Lower leg skin (tissue), 3 donors: ENCODE measurements around the gene MSH4.

Source experiments
- CTCF ChIP-seq, 3 donors: fragments of 450-650 bp; IDR thresholded peaks; one replicate each; pipeline ENCODE4 v1.5.1; 2016; ENCODE audit warnings: antibody characterized with exemption in 3 of 3, mild to moderate bottlenecking in 3 of 3, moderate library complexity in 2 of 3
- POLR2A ChIP-seq, 2 donors: fragments of 450-650 bp; IDR thresholded peaks; one replicate each; pipeline ENCODE4 v1.6.1; 2016 to 2017; ENCODE audit warnings: antibody characterized with exemption in 2 of 2, mild to moderate bottlenecking in 1 of 2, moderate library complexity in 1 of 2

DNA sequence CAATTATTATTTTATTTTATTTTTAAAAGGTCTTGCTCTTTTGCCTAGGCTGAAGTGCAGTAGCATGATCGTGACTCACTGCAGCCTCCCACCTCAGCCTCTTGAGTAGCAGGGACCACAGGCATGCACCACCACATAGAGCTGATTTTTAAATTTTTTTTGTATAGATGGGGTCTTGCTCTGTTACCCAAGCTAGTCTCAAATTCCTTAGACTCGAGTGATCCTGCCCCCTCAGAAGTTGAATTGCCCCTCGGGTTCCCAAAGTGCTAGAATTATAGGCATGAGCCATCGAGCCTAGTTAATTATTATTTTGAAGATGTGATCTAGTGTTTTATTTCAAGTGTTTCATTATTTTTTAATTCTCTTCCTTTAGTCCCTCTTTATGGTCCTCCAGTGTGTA is 12.2 kb downstream of the MSH4 start:
- no peak for TF ChIP-seq CTCF (IDR thresholded peaks at IDR 0.05)
- no peak for TF ChIP-seq POLR2A (IDR thresholded peaks at IDR 0.05)
